BLaER1 (cell line): ENCODE results near the gene RECQL5.
"Not testable (repeated sequence)": the region's sequence is repeated elsewhere in the genome, so short reads cannot be mapped to it uniquely, and the experiment has no call there.

ENCODE experiments used
- H3K27ac ChIP-seq: shearing (Covaris generic); formaldehyde crosslinking; 2 replicates; pipeline ENCODE4 v1.8.1; 2022
- H3K27me3 ChIP-seq: shearing (Covaris generic); formaldehyde crosslinking; 2 replicates; pipeline ENCODE4 v1.8.1; 2022
- H3K36me3 ChIP-seq: shearing (Covaris generic); formaldehyde crosslinking; 2 replicates; pipeline ENCODE4 v1.8.1; 2022
- H3K4me1 ChIP-seq: shearing (Covaris generic); formaldehyde crosslinking; 2 replicates; pipeline ENCODE4 v1.8.1; 2022
- H3K4me2 ChIP-seq: shearing (Covaris generic); formaldehyde crosslinking; 2 replicates; pipeline ENCODE4 v1.8.1; 2022
- H3K4me3 ChIP-seq: shearing (Covaris generic); formaldehyde crosslinking; 2 replicates; pipeline ENCODE4 v1.8.1; 2022
- H3K9ac ChIP-seq: shearing (Covaris generic); formaldehyde crosslinking; 2 replicates; pipeline ENCODE4 v1.8.1; 2022
- H3K9me3 ChIP-seq: shearing (Covaris generic); formaldehyde crosslinking; 2 replicates; pipeline ENCODE4 v1.8.1; 2022
- H4K20me1 ChIP-seq: shearing (Covaris generic); formaldehyde crosslinking; 2 replicates; pipeline ENCODE4 v1.8.1; 2022
- Cebpa-rat ChIP-seq: shearing (Covaris generic); IDR thresholded peaks from 2 replicates; pipeline ENCODE4 v1.8.1; 2022

Gene RECQL5

GRCh38 chr17:75591722-75592302 lies 75.1 kb downstream of the RECQL5 start:
- H3K4me1 ChIP-seq, result peaks cover 35% of the 10 kb centered on the region
- no peaks in the 10 kb centered on the region for H3K27me3 ChIP-seq
- no peak overlapping the region for H3K4me2 ChIP-seq
- no peak overlapping the region for H3K9ac ChIP-seq
- peaks cover 64% of the 10 kb centered on the region for H3K36me3 ChIP-seq
- H3K27ac ChIP-seq, result no peak overlapping the region
- peaks cover 68% of the 10 kb centered on the region for H4K20me1 ChIP-seq
- TF ChIP-seq Cebpa-rat, result no peak
- H3K9me3 ChIP-seq, result no peaks in the 10 kb centered on the region
- H3K4me3 ChIP-seq, result no peak overlapping the region

GRCh38 chr17:75590849-75591721 lies 75.9 kb downstream of the RECQL5 start:
- Histone ChIP-seq H3K4me1 (peaks cover 37% of the 10 kb centered on the region), H3K36me3 (peaks cover 57% of the 10 kb centered on the region), H3K9ac (peak overlapping the region; percentile 76; the same call in 1 of the 2 replicates), H3K9me3 (no peaks in the 10 kb centered on the region), H4K20me1 (peaks cover 61% of the 10 kb centered on the region), H3K27me3 (no peaks in the 10 kb centered on the region), H3K4me3 (peak overlapping the region; percentile 90; the same call in 1 of the 2 replicates), H3K4me2 (peak overlapping the region; percentile 96), H3K27ac (peak overlapping the region; percentile 37; the same call in 1 of the 2 replicates)
- no peak for TF ChIP-seq Cebpa-rat

GRCh38 chr17:75590314-75590761 lies 76.6 kb downstream of the RECQL5 start:
- Histone ChIP-seq H3K4me2 (peak overlapping the region; percentile 96), H3K9me3 (no peaks in the 10 kb centered on the region), H3K4me3 (peak overlapping the region; percentile 90), H3K4me1 (peaks cover 42% of the 10 kb centered on the region), H3K27ac (peak overlapping the region; percentile 37; the same call in 1 of the 2 replicates), H3K36me3 (peaks cover 49% of the 10 kb centered on the region), H4K20me1 (peaks cover 53% of the 10 kb centered on the region), H3K9ac (peak overlapping the region; percentile 76), H3K27me3 (no peaks in the 10 kb centered on the region)
- TF ChIP-seq Cebpa-rat, result no peak

GRCh38 chr17:75589919-75590303 lies 77.0 kb downstream of the RECQL5 start:
- Histone ChIP-seq H3K27ac (peak overlapping the region; percentile 79), H3K27me3 (no peaks in the 10 kb centered on the region), H4K20me1 (peaks cover 49% of the 10 kb centered on the region), H3K4me3 (peak overlapping the region; percentile 90), H3K4me2 (peak overlapping the region; percentile 96), H3K4me1 (peaks cover 46% of the 10 kb centered on the region), H3K9me3 (no peaks in the 10 kb centered on the region), H3K36me3 (peaks cover 45% of the 10 kb centered on the region), H3K9ac (peak overlapping the region; percentile 76)
- TF ChIP-seq Cebpa-rat, result no peak

- Histone ChIP-seq H3K4me2 (peak overlapping the region; percentile 98), H3K9me3 (no peaks in the 10 kb centered on the region), H3K27me3 (no peaks in the 10 kb centered on the region), H3K4me1 (peaks cover 53% of the 10 kb centered on the region), H4K20me1 (peaks cover 42% of the 10 kb centered on the region), H3K36me3 (peaks cover 39% of the 10 kb centered on the region), H3K27ac (peak overlapping the region; percentile 98), H3K4me3 (peak overlapping the region; percentile 90), H3K9ac (peak overlapping the region; percentile 98)
- no peak for TF ChIP-seq Cebpa-rat
Observed at GRCh38 chr17:75589012-75589918, 77.7 kb downstream of the RECQL5 start.

GRCh38 chr17:75588596-75589011 lies 78.3 kb downstream of the RECQL5 start:
- Histone ChIP-seq H3K36me3 (peaks cover 33% of the 10 kb centered on the region), H4K20me1 (peaks cover 36% of the 10 kb centered on the region), H3K4me1 (peaks cover 59% of the 10 kb centered on the region), H3K27ac (peak overlapping the region; percentile 98), H3K27me3 (no peaks in the 10 kb centered on the region), H3K4me3 (peak overlapping the region; percentile 90), H3K4me2 (peak overlapping the region; percentile 98), H3K9me3 (no peaks in the 10 kb centered on the region), H3K9ac (peak overlapping the region; percentile 98)
- no peak for TF ChIP-seq Cebpa-rat

GRCh38 chr17:75587675-75588595 lies 79.0 kb downstream of the RECQL5 start, which contains the start of gene MYO15B:
Gene MYO15B (plus strand): TSS chr17:75587800. CDS start chr17:75588058, 258 bp downstream.
- peak within 1 kb of the TSS; percentile 98 for H3K4me2 ChIP-seq
- H3K36me3 ChIP-seq, result peaks cover 31% of the 10 kb centered on the region
- H3K4me1 ChIP-seq, result peaks cover 66% of the 10 kb centered on the region
- H4K20me1 ChIP-seq, result peaks cover 35% of the 10 kb centered on the region
- peak within 1 kb of the TSS; percentile 98 for H3K27ac ChIP-seq
- peak within 1 kb of the TSS; percentile 90 for H3K4me3 ChIP-seq
- TF ChIP-seq Cebpa-rat, result no peak
- no peaks in the 10 kb centered on the region for H3K27me3 ChIP-seq
- H3K9me3 ChIP-seq, result no peaks in the 10 kb centered on the region
- H3K9ac ChIP-seq, result peak within 1 kb of the TSS; percentile 98

- Histone ChIP-seq H3K4me2 (peak overlapping the region; percentile 59), H3K9ac (peak overlapping the region; percentile 7; the same call in 1 of the 2 replicates), H3K4me3 (no peak overlapping the region), H3K36me3 (no peaks in the 10 kb centered on the region), H4K20me1 (peaks cover 4% of the 10 kb centered on the region), H3K27ac (no peak overlapping the region), H3K9me3 (peaks cover 15% of the 10 kb centered on the region), H3K4me1 (peaks cover 65% of the 10 kb centered on the region), H3K27me3 (no peaks in the 10 kb centered on the region)
- no peak for TF ChIP-seq Cebpa-rat
Observed at GRCh38 chr17:75584849-75585175, 82.1 kb downstream of the RECQL5 start.

- Histone ChIP-seq H3K4me2 (0 out of 2 replicates have a peak overlapping the region, but pooled peaks have one; percentile 59), H3K9me3 (peaks cover 15% of the 10 kb centered on the region), H3K4me1 (peaks cover 68% of the 10 kb centered on the region)
- not testable (repeated sequence) for H3K36me3 ChIP-seq, H3K27me3 ChIP-seq, H3K9ac ChIP-seq, H4K20me1 ChIP-seq, H3K27ac ChIP-seq, H3K4me3 ChIP-seq
Observed at GRCh38 chr17:75583197-75583596, 83.8 kb downstream of the RECQL5 start.

GRCh38 chr17:75581121-75581725 lies 85.7 kb downstream of the RECQL5 start:
- not testable (repeated sequence) for H3K27me3 ChIP-seq, H3K36me3 ChIP-seq, H4K20me1 ChIP-seq, H3K4me3 ChIP-seq, H3K27ac ChIP-seq, H3K9ac ChIP-seq
- Histone ChIP-seq H3K4me1 (peaks cover 54% of the 10 kb centered on the region), H3K9me3 (peaks cover 15% of the 10 kb centered on the region), H3K4me2 (peak overlapping the region; percentile 9)
